Ureter (tissue), 1 donor: ENCODE measurements around the gene AMER1. TPM values are rescaled to one million over a fixed set of nuclear protein-coding genes. Genes with fewer than 3 reads are reported as not detected.
"Not testable (repeated sequence)": the region's sequence is repeated elsewhere in the genome, so short reads cannot be mapped to it uniquely, and the experiment has no call there.

ENCODE experiments used
- DNase-seq: peaks from one replicate; pipeline ENCODE4 v3.0.0-alpha.2; 2020; ENCODE audit warnings: low spot score
- total RNA-seq: library from RNA; stranded (reverse); gene quantifications from one replicate; pipeline ENCODE4 v1.2.4, GENCODE V29; 2023
- donor health status: DM: yes; HTN: yes; CAD: no.

AMER1 gene
- total RNA-seq = 7.6 TPM

DNA sequence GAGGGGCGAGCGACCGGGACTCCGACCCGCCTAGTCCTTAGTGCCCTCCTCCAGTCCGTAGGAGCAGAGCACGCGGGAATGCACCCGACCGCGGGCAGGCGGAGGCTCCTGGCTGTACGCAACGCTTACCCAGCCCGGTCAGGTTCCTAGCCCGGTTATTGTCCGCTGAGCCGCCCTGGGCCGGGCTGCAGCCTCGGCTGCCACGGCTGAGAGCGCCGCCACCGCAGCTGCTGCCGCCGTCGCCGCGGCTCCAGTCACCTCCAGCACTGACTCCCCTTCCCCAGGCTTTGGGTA, at the start of gene AMER1:
Gene AMER1, minus strand, starts transcription at position 268 of the 294 bp plus-strand sequence. CDS start 12,422 bp downstream, outside the sequence.
- peak; percentile 45 for DNase-seq

DNA sequence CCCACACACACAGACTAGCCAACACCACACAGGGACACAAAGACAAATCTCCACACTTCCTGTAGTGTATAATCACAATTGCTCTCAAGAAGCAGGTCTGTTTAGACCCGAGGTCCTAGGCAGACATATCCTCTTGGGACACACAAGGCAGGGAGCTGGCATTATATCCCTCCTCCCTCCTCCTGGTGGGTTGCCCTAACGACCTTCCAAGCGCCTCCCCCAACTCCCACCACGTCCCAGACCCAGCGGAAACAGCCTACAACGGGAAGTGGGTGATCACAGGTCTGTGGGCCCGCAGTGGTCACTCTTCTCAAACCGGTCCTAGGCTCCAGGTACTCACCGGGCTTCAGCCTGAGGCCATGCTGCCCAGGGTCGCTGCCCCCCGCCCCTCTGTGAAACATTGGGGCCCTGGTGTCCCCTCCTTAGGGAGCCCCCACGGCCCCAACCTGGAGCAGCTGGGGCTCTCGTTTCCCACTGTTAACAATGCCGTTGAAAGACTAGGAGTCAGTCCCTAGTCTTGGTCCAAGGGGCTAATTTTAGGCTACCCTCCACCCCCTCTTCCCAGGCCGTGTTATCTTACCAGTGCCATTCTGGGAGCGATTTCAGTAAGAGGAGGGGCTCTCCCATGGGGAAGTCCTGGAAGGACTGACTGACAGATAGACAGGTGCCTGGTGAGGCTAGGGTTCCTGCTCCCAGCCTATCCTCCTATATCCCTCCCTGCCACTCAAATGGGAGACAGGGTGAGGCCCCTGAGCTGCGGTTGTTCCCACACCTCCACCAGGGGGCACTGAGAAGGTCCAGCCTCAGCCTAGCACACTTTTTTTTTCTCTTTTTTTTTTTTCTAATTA, 24.8 kb upstream of the AMER1 start, which contains the start of gene ASB12:
Gene ASB12, minus strand, starts transcription at position 485 of the 848 bp plus-strand sequence. CDS start 4,957 bp downstream, outside the sequence.
- no peak for DNase-seq

DNA sequence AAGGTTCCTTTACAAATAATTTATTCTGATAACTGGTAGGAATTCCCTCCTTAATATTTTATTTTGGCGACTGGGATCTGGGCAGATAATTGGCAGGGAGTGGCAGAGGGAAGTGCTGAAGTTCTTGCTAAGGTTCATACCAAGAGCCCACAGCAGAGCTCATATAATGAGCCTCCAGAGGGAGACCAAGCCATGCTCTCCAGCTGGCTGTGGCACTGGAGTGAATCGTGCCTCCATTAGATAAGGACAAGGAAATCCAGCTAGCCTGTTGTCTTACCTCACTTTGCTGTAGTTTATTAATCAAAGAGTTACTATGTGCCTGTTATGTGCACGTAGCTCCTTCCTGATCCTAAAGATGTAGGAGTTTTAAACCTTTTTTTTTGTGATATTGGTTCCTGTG, 23.6 kb upstream of the AMER1 start:
- DNase-seq = no peak

DNA sequence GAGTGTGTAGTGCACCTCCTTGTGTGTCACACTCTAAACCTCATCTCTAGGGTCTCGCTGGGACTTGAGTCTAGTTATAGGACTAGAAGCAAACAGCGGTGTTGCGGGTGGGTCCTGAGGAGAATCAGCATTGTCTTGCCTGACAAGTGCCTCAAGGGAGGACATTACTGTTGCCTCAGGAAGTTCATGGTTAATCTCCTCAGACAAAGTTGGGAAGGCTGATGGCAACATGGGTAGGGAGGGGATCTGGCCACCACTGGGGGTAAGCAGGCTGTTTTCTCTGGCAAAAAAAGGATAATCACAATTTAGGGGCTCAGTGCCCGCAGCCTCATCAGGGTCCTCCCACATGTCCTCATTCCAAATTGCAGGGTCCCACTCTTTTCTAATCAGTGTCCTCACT, 12.5 kb upstream of the AMER1 start:
- no peak for DNase-seq

DNA sequence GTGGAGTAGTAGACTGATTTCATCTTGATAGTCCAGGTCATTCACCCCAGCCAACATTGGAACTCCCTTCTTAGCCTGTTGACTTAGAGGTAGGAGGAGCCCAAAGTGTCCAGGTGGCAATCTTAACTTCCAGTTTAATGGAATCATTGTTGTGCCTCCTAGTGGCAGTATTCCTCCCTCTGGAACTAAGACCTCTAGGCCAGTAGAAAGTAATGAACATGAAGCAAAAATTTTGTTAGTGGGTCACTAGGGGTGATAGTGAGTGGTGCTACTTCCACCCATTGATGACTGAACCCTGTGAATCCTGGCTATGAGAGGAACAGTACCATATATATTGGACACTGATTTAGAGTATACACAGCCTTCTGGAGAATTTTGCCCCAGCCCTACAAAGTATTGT, 8.5 kb upstream of the AMER1 start:
- DNase-seq = not testable (repeated sequence)

DNA sequence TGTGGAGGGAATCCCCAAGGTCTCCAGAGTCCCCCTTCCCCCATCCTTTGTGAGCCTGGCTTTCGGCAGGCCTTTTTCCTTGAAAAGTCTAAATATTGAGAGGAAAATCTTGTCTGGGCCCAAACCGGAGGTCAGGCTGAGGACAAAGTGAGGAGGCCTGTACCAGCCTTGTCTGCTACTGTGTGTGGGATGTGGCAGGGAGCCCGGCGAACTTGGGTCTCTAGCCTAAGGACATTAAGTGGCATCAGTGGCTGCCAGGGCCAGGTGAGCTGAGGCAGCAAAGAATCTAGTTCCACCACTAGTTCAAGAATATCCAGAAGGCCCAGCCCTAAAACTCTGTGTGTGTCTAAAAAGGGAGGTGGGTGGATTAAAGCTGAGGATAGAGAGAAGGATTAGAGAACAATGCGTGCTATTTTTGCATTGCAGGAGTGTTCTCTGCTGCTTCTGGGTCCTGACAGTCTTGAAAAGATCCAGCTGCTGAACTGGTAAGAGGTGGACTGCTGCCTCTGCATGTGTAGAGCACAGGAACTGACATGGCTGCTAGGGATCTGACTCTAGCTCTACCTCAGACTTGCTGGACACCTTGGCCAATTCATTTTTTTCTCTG, 1.2 kb upstream of the AMER1 start:
- DNase-seq = no peak

DNA sequence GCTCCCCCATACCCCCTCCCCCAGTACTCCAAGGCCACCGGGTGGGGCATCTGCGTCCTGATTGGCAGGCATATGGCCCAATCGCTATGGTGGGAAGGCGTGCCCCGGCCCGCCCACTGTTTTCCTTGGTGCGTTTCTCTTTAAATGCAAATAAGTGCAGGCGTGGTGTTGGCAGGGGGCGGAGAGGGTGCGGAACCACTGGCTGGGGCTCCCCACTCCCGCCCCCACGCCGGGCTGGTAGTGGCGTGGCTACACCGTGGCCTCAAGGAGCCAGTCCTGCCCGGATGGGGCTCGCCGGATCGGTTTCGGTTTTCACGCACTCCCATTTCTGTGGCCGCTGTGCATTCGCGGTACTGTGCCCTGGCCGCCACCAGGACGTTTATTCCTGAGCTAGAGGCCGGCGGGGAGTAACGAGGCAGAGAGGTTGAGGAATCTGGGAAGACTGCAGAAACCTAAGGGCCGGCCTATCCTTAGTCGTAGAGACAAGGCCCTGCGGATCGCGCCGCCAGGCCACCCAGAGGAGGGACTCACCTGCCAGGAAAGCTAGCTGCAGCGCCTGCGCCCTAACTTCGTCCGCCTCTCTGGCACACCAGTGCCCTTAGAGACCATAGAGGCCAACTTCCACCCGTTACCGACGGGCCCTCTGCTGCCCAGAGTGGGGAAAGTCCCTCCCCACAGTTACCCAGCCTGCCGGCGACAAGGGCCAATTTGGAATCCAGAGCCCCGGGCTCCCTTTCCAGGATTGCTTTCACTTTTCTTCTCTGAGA, 410 bp upstream of the AMER1 start:
- peak; percentile 95 for DNase-seq

DNA sequence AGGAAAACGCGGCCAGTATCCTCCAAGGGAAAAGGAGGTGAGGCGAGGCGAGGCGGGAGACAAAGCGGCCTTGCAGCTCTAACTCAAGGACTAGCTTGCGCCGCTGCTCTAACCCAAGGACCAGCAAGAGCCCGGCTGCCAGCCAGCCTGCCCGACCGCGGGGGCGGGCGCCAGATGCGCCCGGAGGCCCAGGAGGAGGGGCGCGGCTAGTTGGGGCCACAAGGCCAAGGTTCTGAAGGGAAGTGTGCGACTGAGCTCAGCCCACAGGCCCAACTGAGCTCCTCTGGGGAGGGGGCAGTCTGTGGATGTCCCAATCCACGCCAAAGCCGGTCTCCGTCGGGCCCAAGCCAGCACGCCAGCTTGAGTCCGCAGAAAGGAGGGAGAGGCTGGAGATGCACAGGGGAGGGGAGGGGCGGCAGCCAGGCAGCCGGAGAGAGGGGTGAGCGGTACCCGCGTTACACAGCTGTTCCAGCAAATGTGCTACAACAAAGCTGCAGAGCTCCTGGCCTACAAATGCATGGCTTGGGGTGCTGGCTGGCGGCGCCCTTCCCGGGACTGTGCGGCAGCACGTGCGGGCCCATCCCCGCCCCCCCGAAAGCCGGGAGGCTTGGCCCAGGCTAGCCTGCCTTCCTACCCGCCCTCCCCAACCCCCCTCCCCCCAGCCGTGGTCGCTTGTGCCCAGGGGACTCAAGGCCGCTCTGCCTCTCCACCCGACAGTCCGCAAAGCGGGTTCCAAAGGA, 637 bp downstream of the AMER1 start:
- peak; percentile 44 for DNase-seq

DNA sequence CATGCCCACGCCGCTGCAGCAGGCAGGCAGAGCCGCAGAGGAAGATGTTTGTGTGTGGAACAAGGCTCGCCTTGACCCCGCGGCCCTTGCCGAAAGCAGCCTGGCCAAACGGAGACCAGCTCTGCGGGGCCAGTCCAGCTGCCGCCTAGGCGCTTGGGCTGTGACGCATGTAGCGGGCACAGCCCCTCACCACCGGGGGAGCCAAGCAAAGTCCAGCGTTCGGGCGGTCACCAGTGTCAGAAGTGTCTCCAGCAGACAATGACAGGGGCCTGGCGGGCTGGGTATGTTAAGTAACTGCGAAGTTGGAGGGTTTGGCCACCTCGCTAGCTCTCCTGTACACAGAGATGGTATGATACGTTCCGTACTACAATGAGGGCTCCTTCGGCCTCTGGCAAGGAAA, 1.3 kb downstream of the AMER1 start:
- no peak for DNase-seq

DNA sequence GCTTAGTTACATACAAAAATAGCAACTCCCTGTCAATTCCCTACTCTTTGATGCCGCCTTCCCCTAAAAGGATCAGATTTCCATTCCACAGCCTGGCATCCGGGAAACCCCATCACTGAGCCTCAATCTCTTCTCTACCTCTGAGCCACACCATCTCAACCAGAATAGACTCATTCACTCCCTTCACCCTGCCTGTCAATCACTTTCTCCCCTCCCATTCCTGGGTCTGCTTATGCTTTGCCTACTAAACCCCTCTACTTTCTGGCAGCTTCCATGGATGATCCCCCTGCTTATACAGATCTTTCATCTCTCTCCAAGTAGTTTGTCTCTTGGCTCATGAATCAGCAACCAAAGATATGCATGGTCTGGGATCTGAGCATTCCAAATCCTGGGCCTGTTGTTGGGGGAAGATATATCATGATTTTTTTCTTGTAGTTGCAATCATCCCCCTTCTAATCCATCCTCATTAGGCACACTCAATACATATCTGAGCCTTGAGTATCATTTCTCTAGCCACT, 2.6 kb downstream of the AMER1 start:
- no peak for DNase-seq

DNA sequence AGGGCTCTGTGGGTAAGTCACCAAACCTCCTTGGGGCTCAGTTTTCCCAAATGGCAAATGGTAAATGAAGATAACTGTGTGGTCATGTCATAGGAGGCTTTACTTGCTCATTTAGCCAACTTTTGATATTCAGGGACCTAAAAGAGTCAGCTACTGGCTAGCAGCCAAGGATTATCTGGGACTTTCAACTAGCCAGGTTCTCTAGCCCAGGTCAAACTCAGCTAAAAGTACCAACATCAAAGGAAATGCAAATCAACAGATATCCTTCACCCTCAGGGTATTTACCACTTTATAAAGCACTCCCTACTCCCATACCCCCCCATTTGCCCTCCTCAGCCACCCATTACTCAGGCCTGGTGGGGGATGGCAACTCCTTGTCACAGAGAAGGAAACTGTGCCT, 7.5 kb downstream of the AMER1 start:
- no peak for DNase-seq

DNA sequence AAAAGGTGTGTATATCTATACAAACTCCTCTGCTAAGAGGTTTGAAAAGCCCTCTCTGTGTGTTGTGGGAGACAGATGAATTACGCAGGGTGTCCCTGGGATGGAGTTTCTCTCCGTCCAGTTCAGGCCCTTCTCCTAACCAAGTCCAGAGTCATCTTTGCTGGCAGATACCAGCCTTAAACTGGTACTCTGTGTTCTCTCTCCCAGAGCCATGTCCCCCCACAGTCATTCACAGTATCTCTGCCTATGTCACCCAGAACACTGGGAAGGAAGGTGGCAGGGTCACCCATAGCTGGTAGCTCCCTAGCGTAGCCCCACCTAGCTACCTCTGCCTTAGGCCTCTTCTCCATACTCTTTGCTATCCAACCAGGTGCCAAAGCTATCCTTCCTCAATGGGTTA, 8.9 kb downstream of the AMER1 start:
- DNase-seq = no peak

DNA sequence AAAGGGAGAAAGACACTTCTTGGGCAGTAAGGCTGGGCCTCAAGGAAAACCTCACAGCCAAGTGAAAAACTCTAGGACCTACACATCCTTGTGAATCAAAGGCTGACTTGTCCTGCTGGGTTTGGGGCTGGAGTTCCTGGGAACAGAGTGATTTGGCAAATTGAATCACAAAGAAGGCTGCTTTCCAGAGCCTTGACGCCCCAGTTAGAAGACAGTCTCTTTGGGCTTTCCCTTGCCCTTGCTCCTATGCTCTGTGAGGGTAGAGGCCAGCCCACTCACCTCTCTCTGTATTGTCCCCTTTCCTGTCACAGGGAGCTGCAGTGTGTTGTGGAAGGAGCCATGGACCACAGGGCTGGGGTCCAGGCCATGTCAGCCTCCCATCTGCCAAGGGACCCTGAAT, 9.6 kb downstream of the AMER1 start:
- DNase-seq = no peak

DNA sequence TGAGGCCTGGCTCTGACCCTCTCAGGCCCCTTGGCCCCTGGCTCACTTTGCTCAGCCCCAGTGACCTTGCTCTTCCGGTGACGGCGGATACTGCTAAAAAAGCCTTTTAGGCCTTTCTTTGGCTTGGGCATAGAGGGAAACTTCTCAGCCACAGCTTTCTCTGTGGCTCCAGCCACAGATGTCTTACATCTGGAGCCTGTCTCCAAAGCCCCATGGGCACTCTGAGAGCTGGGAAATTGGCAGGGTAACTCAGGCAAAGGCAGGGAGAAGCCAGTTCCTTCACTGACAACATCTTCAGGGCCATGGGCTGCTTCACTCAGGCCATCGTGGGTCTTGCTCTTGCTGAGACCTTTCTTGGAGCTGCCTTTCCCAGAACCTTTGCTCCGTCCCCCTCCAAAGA, 12.8 kb downstream of the AMER1 start:
- no peak for DNase-seq

DNA sequence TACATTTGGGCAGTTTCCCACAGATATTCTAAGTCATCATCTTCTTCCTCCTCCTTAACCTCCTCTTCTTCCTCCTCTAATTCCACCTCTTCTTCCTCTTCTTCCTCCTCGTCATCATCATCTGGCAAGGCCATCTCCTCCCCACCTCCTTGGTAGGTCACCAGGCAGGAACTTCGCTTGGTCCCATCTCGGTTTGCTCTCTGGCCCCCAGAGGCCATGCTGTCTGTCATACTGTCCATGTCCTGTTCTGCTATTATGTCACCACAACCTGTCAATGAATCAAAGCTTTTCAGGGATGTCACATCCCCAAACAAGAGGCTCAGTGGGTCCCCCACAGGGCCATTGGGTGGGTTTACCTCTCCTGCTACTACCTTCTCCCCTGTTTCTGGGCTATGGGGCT, 13.5 kb downstream of the AMER1 start:
- no peak for DNase-seq

DNA sequence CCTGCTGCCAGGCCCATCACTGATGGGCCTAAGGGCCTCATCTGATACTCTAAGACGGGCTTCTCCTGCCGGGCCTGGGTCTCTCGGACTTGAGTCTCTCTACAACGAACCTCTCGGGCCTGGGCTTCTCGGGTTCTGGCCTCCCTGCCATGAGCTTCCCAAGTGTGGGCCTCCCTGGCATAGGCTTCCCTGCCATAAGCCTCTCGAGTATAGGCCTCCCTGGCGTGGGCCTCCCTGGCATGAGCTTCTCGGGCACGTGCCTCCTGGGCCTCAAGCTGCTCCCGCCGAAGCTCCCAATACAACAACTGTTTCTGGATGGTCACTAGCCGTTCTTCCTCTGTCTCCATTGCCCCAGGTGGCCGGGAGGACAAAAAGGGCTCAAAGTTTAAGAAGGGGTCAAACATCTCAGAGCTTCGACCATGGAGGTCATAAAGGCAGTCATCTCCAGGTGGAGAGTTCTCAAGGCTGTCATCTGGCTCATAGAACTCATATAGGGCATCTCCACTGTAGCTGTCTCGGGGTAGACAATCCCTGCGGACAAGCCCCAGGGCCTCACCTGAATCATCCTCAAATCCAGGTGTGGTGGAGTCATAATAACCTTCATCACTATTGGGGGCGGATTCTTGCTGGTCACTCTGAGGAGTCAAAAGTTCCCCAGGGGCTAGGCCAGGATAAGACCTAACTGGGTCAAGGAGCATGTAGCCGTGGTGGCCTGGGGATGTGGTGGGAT, 14.1 kb downstream of the AMER1 start:
- peak; percentile 32 for DNase-seq

DNA sequence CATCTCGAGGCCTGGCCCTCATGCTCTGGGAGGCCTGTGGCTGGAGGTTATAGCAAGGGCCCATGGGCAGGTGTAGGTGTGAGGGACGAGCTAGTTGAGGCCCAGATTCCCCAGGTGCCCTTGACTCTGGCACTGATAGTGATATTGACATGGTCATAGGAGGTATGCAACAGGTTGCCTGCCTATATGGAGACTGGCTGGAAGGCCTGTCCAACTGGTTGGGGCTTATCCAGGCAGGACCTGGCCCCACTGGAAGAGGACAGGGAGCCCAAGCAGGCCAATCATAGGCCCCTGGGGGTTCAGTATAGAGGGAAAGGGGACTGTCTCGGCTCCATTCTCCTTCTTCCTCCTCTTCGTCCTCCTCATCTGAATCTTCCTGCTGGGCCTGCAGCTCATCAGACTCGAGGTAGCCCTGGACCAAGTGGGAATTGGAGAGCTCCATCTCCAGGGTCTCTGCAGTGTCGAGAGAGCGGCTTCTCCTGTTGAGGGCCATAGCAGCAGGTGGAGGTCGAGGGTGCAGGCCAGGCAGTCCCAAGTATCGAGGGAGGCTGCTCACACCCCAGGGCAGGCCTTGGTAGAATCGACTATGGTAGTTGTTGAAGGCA, 15.3 kb downstream of the AMER1 start:
- peak; percentile 22 for DNase-seq

DNA sequence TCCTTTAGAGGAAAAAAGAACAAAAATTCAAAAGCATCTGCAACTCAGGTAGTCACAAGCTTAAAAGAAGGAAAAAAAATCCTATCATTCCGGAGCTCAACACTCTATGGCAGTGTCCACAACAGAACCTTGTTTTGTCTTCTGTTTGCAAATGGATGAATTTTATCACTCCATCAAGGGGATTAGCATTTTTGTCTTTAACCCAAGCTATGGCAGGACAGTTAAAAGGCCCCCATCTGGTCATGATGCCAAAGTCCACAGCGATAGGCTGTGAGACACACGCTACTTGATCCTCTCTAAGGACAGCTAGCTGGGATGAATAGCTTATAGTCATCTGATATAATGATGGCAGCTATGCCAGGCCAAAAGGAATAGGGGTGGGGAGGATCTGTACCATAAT, 16.6 kb downstream of the AMER1 start:
- DNase-seq = no peak

DNA sequence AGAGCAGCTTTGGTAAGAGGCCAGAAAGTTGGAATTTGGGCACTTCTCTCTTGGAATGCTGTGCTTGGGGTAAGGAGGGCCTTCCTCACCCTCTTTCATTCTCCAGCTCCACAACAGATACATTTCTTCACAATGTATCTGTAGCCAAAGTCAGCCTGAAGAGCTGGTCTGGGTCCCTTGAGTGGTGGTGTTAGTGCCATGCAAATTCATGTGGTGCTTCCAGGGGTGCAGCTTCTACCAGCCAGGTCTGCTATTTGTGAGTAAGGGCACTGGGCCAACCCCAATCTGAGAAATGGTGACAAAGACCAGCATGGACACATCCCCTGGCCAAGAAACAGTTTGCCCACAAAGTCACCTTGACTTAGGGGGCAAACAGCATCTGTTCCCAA, 17.8 kb downstream of the AMER1 start:
- DNase-seq = no peak

DNA sequence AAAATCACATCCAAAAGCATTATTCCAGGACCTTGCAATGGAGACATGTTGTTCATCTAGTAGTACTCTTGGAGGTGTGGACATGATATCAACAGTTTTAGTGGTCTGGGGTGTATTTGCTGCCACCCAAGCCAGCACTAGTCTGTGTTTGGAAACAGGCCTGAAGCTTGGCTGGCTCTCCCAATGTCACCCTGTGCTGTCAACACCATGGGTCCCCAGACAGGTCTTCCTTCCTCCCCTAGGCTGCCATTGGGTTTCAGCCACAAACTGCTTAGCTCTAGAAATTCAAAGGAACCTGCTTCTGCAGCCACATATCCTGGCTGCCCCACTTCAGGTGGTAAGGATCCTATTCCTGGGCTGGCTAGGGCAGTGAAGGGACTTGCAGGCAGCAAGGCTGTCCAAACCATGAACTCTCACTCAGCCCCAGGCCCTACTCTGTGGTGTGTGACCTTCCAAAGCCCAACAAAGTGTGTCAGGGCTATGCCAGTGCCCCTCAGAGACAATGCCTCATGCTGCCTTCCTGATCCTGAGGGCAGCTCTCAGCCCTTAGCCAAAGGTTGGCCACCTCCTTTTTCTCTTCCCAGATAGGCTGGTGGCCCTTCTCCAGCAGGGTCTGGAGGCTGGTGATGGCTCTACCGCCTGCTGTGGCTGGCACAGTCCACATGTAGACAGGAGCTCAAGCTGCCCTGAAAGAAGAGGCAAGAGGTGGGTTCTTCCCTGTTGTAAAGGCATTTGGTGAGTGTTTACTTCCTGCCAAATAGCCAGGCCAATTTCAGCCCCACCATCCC, 18.3 kb downstream of the AMER1 start:
- DNase-seq = peak; percentile 36
